ENCODE data around the gene ADAMTS4. TPM values are rescaled to one million over a fixed set of nuclear protein-coding genes. Genes with fewer than 3 reads are reported as not detected.

Gene ADAMTS4
- total RNA-seq, 1 donor from 2014 or later: 6.8 TPM

DNA sequence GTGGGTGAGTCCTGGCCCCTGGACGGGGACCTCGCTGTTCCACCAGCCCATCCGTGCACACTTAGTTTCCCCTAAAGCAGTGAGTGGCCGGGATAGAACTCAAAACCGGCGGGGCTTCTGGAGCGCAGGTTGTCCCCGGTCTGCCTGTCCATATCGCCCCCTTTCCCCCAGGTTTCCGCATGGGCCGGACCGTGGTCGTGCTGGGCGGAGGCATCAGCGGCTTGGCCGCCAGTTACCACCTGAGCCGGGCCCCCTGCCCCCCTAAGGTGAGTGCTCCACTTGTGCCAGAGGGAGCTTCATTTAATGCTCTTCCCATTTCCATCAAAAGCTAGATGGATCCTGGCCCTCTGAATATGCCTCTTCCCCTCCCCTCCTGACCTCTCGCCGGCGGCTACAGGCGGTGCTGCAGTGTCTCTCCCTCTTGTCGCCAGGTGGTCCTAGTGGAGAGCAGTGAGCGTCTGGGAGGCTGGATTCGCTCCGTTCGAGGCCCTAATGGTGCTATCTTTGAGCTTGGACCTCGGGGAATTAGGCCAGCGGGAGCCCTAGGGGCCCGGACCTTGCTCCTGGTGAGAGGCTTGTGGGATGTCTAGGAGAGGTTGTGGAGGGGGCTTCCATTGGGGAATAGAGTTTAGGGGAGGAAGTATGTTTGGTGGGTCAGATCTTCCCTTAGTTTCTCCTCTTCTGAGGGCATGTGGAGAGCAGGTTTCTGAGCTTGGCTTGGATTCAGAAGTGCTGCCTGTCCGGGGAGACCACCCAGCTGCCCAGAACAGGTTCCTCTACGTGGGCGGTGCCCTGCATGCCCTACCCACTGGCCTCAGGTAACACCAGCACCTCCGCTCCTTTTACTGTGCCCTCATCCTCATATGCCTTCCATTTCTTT, 31.9 kb downstream of the ADAMTS4 start:
- Mint-ChIP-seq H3K4me1 (peaks cover 17% of the 10 kb centered on the region), H3K36me3 (peaks cover 24% of the 10 kb centered on the region), H3K9me3 (no peaks in the 10 kb centered on the region), H3K27ac (peak overlapping the region; percentile 99), H3K27me3 (ENCODE audit: low read depth) (no peaks in the 10 kb centered on the region), H3K4me3 (peak overlapping the region; percentile 88)
- TF ChIP-seq, protein P1, sequence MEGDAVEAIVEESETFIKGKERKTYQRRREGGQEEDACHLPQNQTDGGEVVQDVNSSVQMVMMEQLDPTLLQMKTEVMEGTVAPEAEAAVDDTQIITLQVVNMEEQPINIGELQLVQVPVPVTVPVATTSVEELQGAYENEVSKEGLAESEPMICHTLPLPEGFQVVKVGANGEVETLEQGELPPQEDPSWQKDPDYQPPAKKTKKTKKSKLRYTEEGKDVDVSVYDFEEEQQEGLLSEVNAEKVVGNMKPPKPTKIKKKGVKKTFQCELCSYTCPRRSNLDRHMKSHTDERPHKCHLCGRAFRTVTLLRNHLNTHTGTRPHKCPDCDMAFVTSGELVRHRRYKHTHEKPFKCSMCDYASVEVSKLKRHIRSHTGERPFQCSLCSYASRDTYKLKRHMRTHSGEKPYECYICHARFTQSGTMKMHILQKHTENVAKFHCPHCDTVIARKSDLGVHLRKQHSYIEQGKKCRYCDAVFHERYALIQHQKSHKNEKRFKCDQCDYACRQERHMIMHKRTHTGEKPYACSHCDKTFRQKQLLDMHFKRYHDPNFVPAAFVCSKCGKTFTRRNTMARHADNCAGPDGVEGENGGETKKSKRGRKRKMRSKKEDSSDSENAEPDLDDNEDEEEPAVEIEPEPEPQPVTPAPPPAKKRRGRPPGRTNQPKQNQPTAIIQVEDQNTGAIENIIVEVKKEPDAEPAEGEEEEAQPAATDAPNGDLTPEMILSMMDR (IDR thresholded peaks at IDR 0.05; ENCODE audit: unreplicated experiment): no peak
- no peak for DNase-seq (ENCODE audit: low spot score in 2 of 2, unreplicated experiment in 2 of 2)

DNA sequence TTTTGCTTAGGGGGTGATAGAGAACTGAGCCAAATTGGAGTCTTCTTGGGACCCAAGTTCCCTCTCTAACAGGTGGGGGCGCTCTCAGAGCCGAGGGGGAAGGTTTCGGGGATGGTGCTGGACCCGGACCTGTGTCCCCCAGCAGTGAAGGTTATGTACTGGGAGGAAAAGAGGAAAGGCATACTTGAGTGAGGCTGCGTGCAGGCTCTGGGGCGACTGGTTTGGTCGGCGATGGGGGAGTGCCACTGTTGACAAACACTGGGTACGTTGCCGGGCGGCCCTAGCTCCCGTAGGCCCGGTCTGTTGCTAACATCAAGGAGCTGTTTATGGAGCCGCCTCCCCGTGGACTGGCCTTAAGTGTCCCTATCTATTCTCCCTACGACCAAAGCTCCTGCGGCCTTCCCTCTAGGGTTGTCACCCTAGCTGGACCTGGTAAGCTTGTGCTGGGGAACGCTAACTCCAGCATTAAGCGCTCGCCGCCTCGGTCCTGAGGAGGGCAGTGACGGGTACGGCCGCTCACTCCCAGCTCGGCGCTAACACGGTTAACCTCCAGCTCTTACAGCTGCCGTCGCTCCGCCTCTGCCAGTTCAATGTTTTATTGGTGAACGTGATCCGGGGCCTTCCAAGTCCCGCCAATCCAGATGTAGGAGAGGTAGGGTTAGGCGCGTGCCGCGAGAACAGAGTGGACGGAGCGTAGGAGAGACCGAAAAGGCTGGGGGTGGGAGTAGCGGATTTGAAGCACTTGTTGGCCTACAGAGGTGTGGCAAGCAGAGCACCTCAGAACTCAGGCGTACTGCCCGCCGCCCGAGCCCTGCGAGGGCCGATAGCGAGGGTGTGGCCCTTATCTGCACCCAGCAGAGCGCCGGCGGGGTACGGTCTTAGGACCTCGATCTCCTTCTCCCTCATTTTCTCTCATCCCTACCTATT, 32.8 kb downstream of the ADAMTS4 start, which contains the start of gene PPOX:
TSS of gene PPOX (plus strand) at position 685 of the 927 bp plus-strand sequence. CDS start 422 bp downstream, outside the sequence.
- peak; percentile 80 to 86 for DNase-seq (ENCODE audit: low spot score in 2 of 2, unreplicated experiment in 2 of 2)
- Mint-ChIP-seq H3K27me3 (ENCODE audit: low read depth) (no peaks in the 10 kb centered on the region), H3K27ac (peak within 1 kb of the TSS; percentile 99), H3K36me3 (peaks cover 31% of the 10 kb centered on the region), H3K9me3 (no peaks in the 10 kb centered on the region), H3K4me1 (peaks cover 22% of the 10 kb centered on the region), H3K4me3 (peak within 1 kb of the TSS; percentile 88)
- TF ChIP-seq, protein P1 (IDR thresholded peaks at IDR 0.05; ENCODE audit: unreplicated experiment): peak; percentile 26

DNA sequence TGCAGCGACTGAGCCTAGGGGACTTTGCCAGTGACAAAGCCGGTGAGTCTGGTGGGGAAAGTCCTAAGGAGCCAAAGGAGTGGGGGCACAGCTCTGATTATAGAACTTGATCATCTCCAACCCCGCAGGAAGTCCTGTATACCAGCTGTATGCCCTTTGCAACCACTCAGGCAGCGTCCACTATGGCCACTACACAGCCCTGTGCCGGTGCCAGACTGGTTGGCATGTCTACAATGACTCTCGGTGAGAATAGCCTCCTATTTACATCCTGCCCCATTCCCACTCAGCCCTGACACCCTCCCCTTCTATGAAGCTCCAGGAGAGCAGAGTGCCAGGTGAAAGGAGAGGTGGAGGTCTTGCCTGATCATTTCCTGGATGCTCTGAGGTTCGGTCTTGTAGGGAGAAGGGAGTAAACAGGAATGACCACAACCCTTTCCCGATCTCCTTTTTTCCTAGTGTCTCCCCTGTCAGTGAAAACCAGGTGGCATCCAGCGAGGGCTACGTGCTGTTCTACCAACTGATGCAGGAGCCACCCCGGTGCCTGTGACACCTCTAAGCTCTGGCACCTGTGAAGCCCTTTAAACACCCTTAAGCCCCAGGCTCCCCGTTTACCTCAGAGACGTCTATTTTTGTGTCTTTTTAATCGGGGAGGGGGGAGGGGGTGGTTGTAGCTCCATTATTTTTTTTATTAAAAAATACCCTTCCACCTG, 33.8 kb downstream of the ADAMTS4 start:
- no peaks in the 10 kb centered on the region for H3K27me3 Mint-ChIP-seq (ENCODE audit: low read depth)
- peaks cover 30% of the 10 kb centered on the region for H3K4me1 Mint-ChIP-seq
- no peak for DNase-seq (ENCODE audit: low spot score in 2 of 2, unreplicated experiment in 2 of 2)
- no peaks in the 10 kb centered on the region for H3K9me3 Mint-ChIP-seq
- TF ChIP-seq, protein P1 (IDR thresholded peaks at IDR 0.05; ENCODE audit: unreplicated experiment): no peak
- peak overlapping the region; percentile 99 for H3K27ac Mint-ChIP-seq
- H3K36me3 Mint-ChIP-seq: peaks cover 29% of the 10 kb centered on the region
- peak overlapping the region; percentile 8 for H3K4me3 Mint-ChIP-seq

DNA sequence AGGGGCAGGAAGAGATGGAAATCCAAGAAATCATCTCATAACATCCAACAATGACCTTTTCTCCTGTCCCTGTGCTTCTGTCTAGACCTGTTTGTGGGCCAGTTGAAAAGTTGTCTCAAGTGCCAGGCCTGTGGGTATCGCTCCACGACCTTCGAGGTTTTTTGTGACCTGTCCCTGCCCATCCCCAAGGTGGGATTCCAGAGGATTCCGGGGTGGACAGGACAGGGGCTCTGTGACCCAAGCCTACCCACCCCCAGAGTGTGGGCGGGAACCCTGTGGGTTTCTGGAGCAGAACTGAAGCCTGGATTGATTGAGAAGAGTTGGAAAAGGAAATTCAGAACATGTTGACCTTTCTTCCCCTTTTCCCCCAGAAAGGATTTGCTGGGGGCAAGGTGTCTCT, 35.1 kb downstream of the ADAMTS4 start:
- Mint-ChIP-seq H3K36me3 (peaks cover 29% of the 10 kb centered on the region), H3K27me3 (ENCODE audit: low read depth) (no peaks in the 10 kb centered on the region), H3K27ac (peak overlapping the region; percentile 99), H3K4me3 (no peak overlapping the region), H3K9me3 (no peaks in the 10 kb centered on the region), H3K4me1 (peaks cover 36% of the 10 kb centered on the region)
- TF ChIP-seq, protein P1 (IDR thresholded peaks at IDR 0.05; ENCODE audit: unreplicated experiment): no peak
- no peak for DNase-seq (ENCODE audit: low spot score in 2 of 2, unreplicated experiment in 2 of 2)

DNA sequence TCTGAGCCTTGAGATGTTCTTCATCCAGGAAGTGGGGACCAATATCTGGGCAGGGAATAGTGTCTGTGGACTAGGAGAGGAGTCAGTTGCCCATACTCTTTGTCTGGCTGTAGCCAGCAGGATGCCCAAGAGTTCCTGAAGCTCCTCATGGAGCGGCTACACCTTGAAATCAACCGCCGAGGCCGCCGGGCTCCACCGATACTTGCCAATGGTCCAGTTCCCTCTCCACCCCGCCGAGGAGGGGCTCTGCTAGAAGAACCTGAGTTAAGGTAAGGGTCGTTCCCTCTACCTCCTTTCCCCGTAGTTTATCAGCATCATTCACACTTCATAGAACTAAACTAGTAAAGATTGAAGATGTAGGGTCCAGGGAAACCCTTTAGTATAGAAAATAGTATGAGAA, 36.0 kb downstream of the ADAMTS4 start:
- H3K4me3 Mint-ChIP-seq: no peak overlapping the region
- H3K4me1 Mint-ChIP-seq: peaks cover 33% of the 10 kb centered on the region
- H3K9me3 Mint-ChIP-seq: no peaks in the 10 kb centered on the region
- no peaks in the 10 kb centered on the region for H3K27me3 Mint-ChIP-seq (ENCODE audit: low read depth)
- TF ChIP-seq, protein P1 (IDR thresholded peaks at IDR 0.05; ENCODE audit: unreplicated experiment): no peak
- DNase-seq (ENCODE audit: low spot score in 2 of 2, unreplicated experiment in 2 of 2): no peak
- H3K36me3 Mint-ChIP-seq: peaks cover 29% of the 10 kb centered on the region
- H3K27ac Mint-ChIP-seq: no peak overlapping the region
